Astrocyte (in vitro differentiated cells and primary cell): Measurements from ENCODE around the gene HTR4. TPM values are rescaled to one million over a fixed set of nuclear protein-coding genes. Genes with fewer than 3 reads are reported as not detected.

Source experiments
- DNase-seq: peaks from one replicate; pipeline ENCODE4 v3.0.0-alpha.2; 2010; ENCODE audit warnings: low read depth
- FAIRE-seq: peaks from 2 replicates; lab custom pipeline; 2011; peaks lifted over from hg19 to GRCh38; lab: Jason Lieb, UNC
- H2AFZ ChIP-seq: 2 replicates; pipeline ENCODE4 v1.6.0; 2012; ENCODE audit warnings: low read depth, low read length, inconsistent platforms
- H3K27ac ChIP-seq: 2 replicates; pipeline ENCODE4 v1.5.1; 2011; ENCODE audit warnings: low read depth, low read length, inconsistent platforms
- H3K27me3 ChIP-seq: 2 replicates; pipeline ENCODE4 v1.6.0; 2011; ENCODE audit warnings: low read length, inconsistent platforms; ENCODE audit not compliant: insufficient read depth
- H3K36me3 ChIP-seq: 2 replicates; pipeline ENCODE4 v1.5.1; 2011; ENCODE audit warnings: low read length, inconsistent platforms; ENCODE audit not compliant: insufficient read depth
- H3K4me1 ChIP-seq: 2 replicates; pipeline ENCODE4 v1.5.1; 2011; ENCODE audit warnings: low read length, inconsistent platforms; ENCODE audit not compliant: insufficient read depth
- H3K4me2 ChIP-seq: 2 replicates; pipeline ENCODE4 v1.6.0; 2012; ENCODE audit warnings: low read length, inconsistent platforms
- H3K4me3 ChIP-seq: 2 replicates; pipeline ENCODE4 v1.5.1; 2011; ENCODE audit warnings: low read depth, mild to moderate bottlenecking, low read length, inconsistent platforms; ENCODE audit not compliant: insufficient read depth
- H3K79me2 ChIP-seq: 2 replicates; pipeline ENCODE4 v1.6.0; 2012; ENCODE audit warnings: mild to moderate bottlenecking, low read length, inconsistent platforms; ENCODE audit not compliant: insufficient read depth
- H3K9ac ChIP-seq: 2 replicates; pipeline ENCODE4 v1.6.0; 2012; ENCODE audit warnings: mild to moderate bottlenecking, low read length, inconsistent platforms
- H3K9me3 ChIP-seq: 2 replicates; pipeline ENCODE4 v1.5.1; 2012; ENCODE audit warnings: low read depth, mild to moderate bottlenecking, low read length, inconsistent platforms; ENCODE audit not compliant: insufficient read depth
- H4K20me1 ChIP-seq: 2 replicates; pipeline ENCODE4 v1.6.0; 2012; ENCODE audit warnings: low read length, inconsistent platforms; ENCODE audit not compliant: insufficient read depth
- H3K27ac Mint-ChIP-seq: one replicate; pipeline ENCODE4 v1.8.0; 2021; ENCODE audit warnings: mild to moderate bottlenecking, mixed read lengths; ENCODE audit not compliant: unreplicated experiment
- H3K27me3 Mint-ChIP-seq: one replicate; pipeline ENCODE4 v1.8.0; 2021; ENCODE audit warnings: low read depth, mixed read lengths; ENCODE audit not compliant: unreplicated experiment
- H3K36me3 Mint-ChIP-seq: one replicate; pipeline ENCODE4 v1.8.0; 2021; ENCODE audit warnings: low read depth, mixed read lengths; ENCODE audit not compliant: unreplicated experiment
- H3K4me1 Mint-ChIP-seq: one replicate; pipeline ENCODE4 v1.8.0; 2021; ENCODE audit warnings: low read depth, mixed read lengths; ENCODE audit not compliant: unreplicated experiment
- H3K4me3 Mint-ChIP-seq: one replicate; pipeline ENCODE4 v1.8.0; 2021; ENCODE audit warnings: mild to moderate bottlenecking, moderate library complexity, mixed read lengths; ENCODE audit not compliant: unreplicated experiment
- H3K9me3 Mint-ChIP-seq: one replicate; pipeline ENCODE4 v1.8.0; 2021; ENCODE audit warnings: mild to moderate bottlenecking, mixed read lengths; ENCODE audit not compliant: unreplicated experiment
- EZH2 ChIP-seq: IDR thresholded peaks from 2 replicates; pipeline ENCODE4 v1.6.1; 2012; ENCODE audit warnings: mild to moderate bottlenecking, low read length, inconsistent platforms; ENCODE audit not compliant: insufficient read depth
- total RNA-seq: library from RNA; stranded (reverse); gene quantifications from 2 replicates; pipeline ENCODE4 v1.2.1, GENCODE V29; 2021
- TF ChIP-seq, protein P1 (sequence below): IDR thresholded peaks from 2 replicates; pipeline ENCODE4 v1.5.1; 2011; ENCODE audit warnings: low read depth, mild to moderate bottlenecking, inconsistent platforms, low read length, moderate library complexity; ENCODE audit not compliant: insufficient read depth

The HTR4 gene
- total RNA-seq, 1 donor from 2014 or later: not detected

DNA sequence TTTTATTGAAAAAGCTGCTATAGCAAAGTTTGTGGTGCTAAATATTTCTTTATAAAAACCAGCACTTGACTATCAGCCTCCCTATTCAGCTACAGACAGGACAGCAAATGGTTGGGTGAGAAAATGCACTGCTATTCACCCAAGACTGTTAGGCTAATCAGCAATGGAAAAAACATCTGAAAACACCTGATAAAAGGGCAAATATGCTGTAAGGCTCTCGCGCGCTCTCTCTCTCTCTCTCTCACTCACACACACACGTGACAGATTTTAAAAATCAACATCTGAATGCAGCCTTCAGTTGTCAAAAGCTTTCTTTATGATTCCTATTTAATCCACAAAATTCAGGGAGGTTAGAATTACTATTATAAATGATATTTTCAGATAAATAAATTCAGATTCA is 80.2 kb downstream of the HTR4 start:
- no peaks in the 10 kb centered on the region for H3K27me3 Mint-ChIP-seq
- no peak overlapping the region for H3K4me2 ChIP-seq
- H3K79me2 ChIP-seq: no peaks in the 10 kb centered on the region
- no peaks in the 10 kb centered on the region for H3K9me3 Mint-ChIP-seq
- H4K20me1 ChIP-seq: no peaks in the 10 kb centered on the region
- TF ChIP-seq, protein P1, sequence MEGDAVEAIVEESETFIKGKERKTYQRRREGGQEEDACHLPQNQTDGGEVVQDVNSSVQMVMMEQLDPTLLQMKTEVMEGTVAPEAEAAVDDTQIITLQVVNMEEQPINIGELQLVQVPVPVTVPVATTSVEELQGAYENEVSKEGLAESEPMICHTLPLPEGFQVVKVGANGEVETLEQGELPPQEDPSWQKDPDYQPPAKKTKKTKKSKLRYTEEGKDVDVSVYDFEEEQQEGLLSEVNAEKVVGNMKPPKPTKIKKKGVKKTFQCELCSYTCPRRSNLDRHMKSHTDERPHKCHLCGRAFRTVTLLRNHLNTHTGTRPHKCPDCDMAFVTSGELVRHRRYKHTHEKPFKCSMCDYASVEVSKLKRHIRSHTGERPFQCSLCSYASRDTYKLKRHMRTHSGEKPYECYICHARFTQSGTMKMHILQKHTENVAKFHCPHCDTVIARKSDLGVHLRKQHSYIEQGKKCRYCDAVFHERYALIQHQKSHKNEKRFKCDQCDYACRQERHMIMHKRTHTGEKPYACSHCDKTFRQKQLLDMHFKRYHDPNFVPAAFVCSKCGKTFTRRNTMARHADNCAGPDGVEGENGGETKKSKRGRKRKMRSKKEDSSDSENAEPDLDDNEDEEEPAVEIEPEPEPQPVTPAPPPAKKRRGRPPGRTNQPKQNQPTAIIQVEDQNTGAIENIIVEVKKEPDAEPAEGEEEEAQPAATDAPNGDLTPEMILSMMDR: no peak
- no peak for TF ChIP-seq EZH2
- H3K4me1 ChIP-seq: no peaks in the 10 kb centered on the region
- no peak overlapping the region for H3K4me3 Mint-ChIP-seq
- no peaks in the 10 kb centered on the region for H3K4me1 Mint-ChIP-seq
- FAIRE-seq (no peak), DNase-seq (no peak)
- no peak overlapping the region for H3K9ac ChIP-seq
- peaks cover 2% of the 10 kb centered on the region for H3K27me3 ChIP-seq
- no peaks in the 10 kb centered on the region for H3K36me3 ChIP-seq
- H3K9me3 ChIP-seq: no peaks in the 10 kb centered on the region
- no peaks in the 10 kb centered on the region for H3K36me3 Mint-ChIP-seq
- no peak overlapping the region for H3K27ac ChIP-seq
- H3K27ac Mint-ChIP-seq: no peak overlapping the region
- no peak overlapping the region for H3K4me3 ChIP-seq
- no peak overlapping the region for H2AFZ ChIP-seq

- H3K27me3 Mint-ChIP-seq: no peaks in the 10 kb centered on the region
- H3K4me1 Mint-ChIP-seq: no peaks in the 10 kb centered on the region
- H2AFZ ChIP-seq: no peak overlapping the region
- no peak for DNase-seq
- H3K4me1 ChIP-seq: no peaks in the 10 kb centered on the region
- no peaks in the 10 kb centered on the region for H3K36me3 Mint-ChIP-seq
- H3K79me2 ChIP-seq: no peaks in the 10 kb centered on the region
- no peaks in the 10 kb centered on the region for H3K36me3 ChIP-seq
- no peak overlapping the region for H3K27ac Mint-ChIP-seq
- no peaks in the 10 kb centered on the region for H3K9me3 Mint-ChIP-seq
- H3K4me3 ChIP-seq: no peak overlapping the region
- no peaks in the 10 kb centered on the region for H4K20me1 ChIP-seq
- TF ChIP-seq, protein P1: no peak
- no peak for TF ChIP-seq EZH2
- H3K4me2 ChIP-seq: no peak overlapping the region
- no peak overlapping the region for H3K4me3 Mint-ChIP-seq
- no peak for FAIRE-seq
- H3K27me3 ChIP-seq: peaks cover 2% of the 10 kb centered on the region
- H3K9me3 ChIP-seq: no peaks in the 10 kb centered on the region
- no peak overlapping the region for H3K9ac ChIP-seq
- H3K27ac ChIP-seq: no peak overlapping the region
Observed at GRCh38 chr5:148573374-148573773, 81.0 kb downstream of the HTR4 start.

DNA sequence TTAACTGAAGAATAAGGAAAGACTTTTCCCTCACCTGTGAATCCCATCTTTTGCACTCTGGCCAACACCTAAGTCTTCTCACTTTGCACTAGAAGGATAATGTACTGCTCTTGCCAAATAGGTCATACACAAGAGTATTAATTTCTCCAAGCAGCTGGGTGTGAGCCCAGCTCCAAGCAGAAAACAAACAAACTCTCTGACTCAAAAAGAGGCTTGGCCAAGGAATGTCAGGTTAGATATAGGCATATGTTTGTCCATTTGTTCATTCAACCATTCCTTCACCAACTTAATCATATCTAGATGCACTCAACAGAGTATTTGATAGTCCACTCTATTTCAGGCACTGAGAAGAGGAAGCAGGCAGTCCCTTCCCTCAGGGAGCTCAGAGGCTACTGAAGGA is 84.4 kb downstream of the HTR4 start:
- FAIRE-seq: no peak
- no peak overlapping the region for H3K27ac Mint-ChIP-seq

More for the DNA sequence above, 84.4 kb downstream of the HTR4 start:
- H3K4me1 ChIP-seq: no peaks in the 10 kb centered on the region
- H2AFZ ChIP-seq: no peak overlapping the region
- H3K9me3 Mint-ChIP-seq: no peaks in the 10 kb centered on the region
- H3K4me3 ChIP-seq: no peak overlapping the region
- no peaks in the 10 kb centered on the region for H3K4me1 Mint-ChIP-seq
- TF ChIP-seq, protein P1: no peak
- TF ChIP-seq EZH2: no peak
- no peaks in the 10 kb centered on the region for H3K36me3 Mint-ChIP-seq
- no peaks in the 10 kb centered on the region for H3K9me3 ChIP-seq
- H3K4me2 ChIP-seq: no peak overlapping the region
- H3K79me2 ChIP-seq: no peaks in the 10 kb centered on the region
- H3K4me3 Mint-ChIP-seq: no peak overlapping the region
- no peak overlapping the region for H3K9ac ChIP-seq
- peaks cover 6% of the 10 kb centered on the region for H3K27me3 Mint-ChIP-seq
- DNase-seq: no peak
- no peaks in the 10 kb centered on the region for H4K20me1 ChIP-seq
- H3K36me3 ChIP-seq: no peaks in the 10 kb centered on the region
- H3K27me3 ChIP-seq: peaks cover 2% of the 10 kb centered on the region
- H3K27ac ChIP-seq: no peak overlapping the region
